Neuronal stem cell (in vitro differentiated cells): ENCODE results near the gene RAB8A.

Experiments
- DNase-seq: peaks from one replicate; pipeline ENCODE4 v3.0.0-alpha.2; 2013; ENCODE audit warnings: low spot score
- H2AFZ ChIP-seq: one replicate; pipeline ENCODE4 v1.6.1; 2013; ENCODE audit warnings: mild to moderate bottlenecking, low read length, inconsistent platforms
- H2AK5ac ChIP-seq: 2 replicates; pipeline ENCODE4 v1.6.1; 2013; ENCODE audit warnings: low read depth, mild to moderate bottlenecking, inconsistent platforms, low read length, moderate library complexity, mixed read lengths
- H2BK120ac ChIP-seq: 2 replicates; pipeline ENCODE4 v1.6.1; 2013; ENCODE audit warnings: low read depth, mild to moderate bottlenecking, inconsistent platforms, low read length, moderate library complexity, mixed read lengths
- H2BK12ac ChIP-seq: one replicate; pipeline ENCODE4 v1.6.1; 2013; ENCODE audit warnings: low read length, inconsistent platforms
- H2BK15ac ChIP-seq: 2 replicates; pipeline ENCODE4 v1.6.1; 2013; ENCODE audit warnings: mild to moderate bottlenecking, low read length, inconsistent platforms, mixed read lengths
- H2BK5ac ChIP-seq: one replicate; pipeline ENCODE4 v1.6.1; 2013; ENCODE audit warnings: inconsistent platforms, mild to moderate bottlenecking, low read length, moderate library complexity
- H3K14ac ChIP-seq: one replicate; pipeline ENCODE4 v1.6.1; 2013; ENCODE audit warnings: low read length, inconsistent platforms
- H3K18ac ChIP-seq: 2 replicates; pipeline ENCODE4 v1.6.1; 2013; ENCODE audit warnings: low read length, inconsistent platforms
- H3K23ac ChIP-seq: 2 replicates; pipeline ENCODE4 v1.6.1; 2013; ENCODE audit warnings: low read depth, mild to moderate bottlenecking, mixed read lengths, low read length, inconsistent platforms; ENCODE audit not compliant: poor library complexity
- H3K27ac ChIP-seq: replicated peaks from 3 replicates; pipeline ENCODE4 v1.5.1; 2013; ENCODE audit warnings: low read length, inconsistent platforms
- H3K27me3 ChIP-seq, 3 experiments: 2 replicates each; pipeline ENCODE4 v1.6.1; 2013; ENCODE audit warnings: low read length in 3 of 3, mild to moderate bottlenecking in 2 of 3, inconsistent platforms in 1 of 3, low read depth in 1 of 3, mixed read lengths in 1 of 3, moderate library complexity in 1 of 3; ENCODE audit not compliant: control insufficient read depth in 3 of 3, insufficient read depth in 3 of 3
- H3K36me3 ChIP-seq, 2 donors: replicated peaks in 1 of 2; 2 replicates each; pipeline ENCODE4 v1.6.1; 2013; ENCODE audit warnings: low read length in 2 of 2; ENCODE audit not compliant: control insufficient read depth in 2 of 2, insufficient read depth in 2 of 2
- H3K4ac ChIP-seq: 2 replicates; pipeline ENCODE4 v1.6.1; 2013; ENCODE audit warnings: inconsistent platforms, mild to moderate bottlenecking, low read length, moderate library complexity
- H3K4me1 ChIP-seq, 2 donors: 1 replicate in 1 of 2; 2 replicates in 1 of 2; pipeline ENCODE4 v1.6.1; 2013; ENCODE audit warnings: low read length in 2 of 2, low read depth in 1 of 2; ENCODE audit not compliant: control insufficient read depth in 2 of 2, insufficient read depth in 1 of 2
- H3K4me2 ChIP-seq: one replicate; pipeline ENCODE4 v1.6.1; 2013; ENCODE audit warnings: mild to moderate bottlenecking, low read length, inconsistent platforms; ENCODE audit not compliant: insufficient read depth, poor library complexity, severe bottlenecking
- H3K4me3 ChIP-seq, 2 donors: 2 replicates each; pipeline ENCODE4 v1.5.1; 2013; ENCODE audit warnings: low read length in 2 of 2, mild to moderate bottlenecking in 2 of 2, inconsistent platforms in 1 of 2, moderate library complexity in 1 of 2
- H3K79me1 ChIP-seq: one replicate; pipeline ENCODE4 v1.6.1; 2013; ENCODE audit warnings: low read depth, mild to moderate bottlenecking, inconsistent platforms, low read length, moderate library complexity
- H3K9ac ChIP-seq: one replicate; pipeline ENCODE4 v1.6.1; 2013; ENCODE audit warnings: mild to moderate bottlenecking, low read depth, low read length, inconsistent platforms; ENCODE audit not compliant: poor library complexity
- H3K9me3 ChIP-seq, 2 donors: replicated peaks in 1 of 2; 2 replicates each; pipeline versions ENCODE3 to v1.6.1; 2013; ENCODE audit warnings: low read length in 2 of 2, mild to moderate bottlenecking in 2 of 2, inconsistent platforms in 1 of 2, low read depth in 1 of 2, mixed read lengths in 1 of 2, moderate library complexity in 1 of 2; ENCODE audit not compliant: control insufficient read depth in 2 of 2, insufficient read depth in 1 of 2
- H4K8ac ChIP-seq: one replicate; pipeline ENCODE4 v1.6.1; 2013; ENCODE audit warnings: low read depth, mild to moderate bottlenecking, inconsistent platforms, low read length, moderate library complexity
- H4K91ac ChIP-seq: one replicate; pipeline ENCODE4 v1.6.1; 2013; ENCODE audit warnings: low read length, low read depth, mild to moderate bottlenecking, inconsistent platforms; ENCODE audit not compliant: poor library complexity
- whole genome bisulfite sequencing, 2 donors: extraction: QIAGEN DNeasy Blood & Tissue Kit; methylation state at CpG; one replicate each; pipeline ENCODE4 v1.1.7; 2013; ENCODE audit warnings: missing lambda C conversion rate in 2 of 2, mixed read lengths in 1 of 2; ENCODE audit not compliant: insufficient read length in 2 of 2, insufficient replicate concordance in 1 of 2; ENCODE audit errors: extremely low coverage in 2 of 2; 5-methylcytosine and 5-hydroxymethylcytosine counted together

RAB8A gene

GRCh38 chr19:16106121-16106520 is 5.6 kb upstream of the RAB8A start:
- no peak overlapping the region for H2BK120ac ChIP-seq
- no peak overlapping the region for H3K4ac ChIP-seq
- H3K36me3 ChIP-seq = peaks cover 16 to 27% of the 10 kb centered on the region in 2 donors
- H2AK5ac ChIP-seq = no peak overlapping the region
- H3K4me1 ChIP-seq = peaks cover 0 to 2% of the 10 kb centered on the region in 2 donors
- H3K4me3 ChIP-seq = no peak overlapping the region
- H2BK15ac ChIP-seq = no peak overlapping the region
- no CpG with 5 or more reads among the region's 3 CpGs for WGBS, 2 donors
- no peaks in the 10 kb centered on the region for H3K27me3 ChIP-seq
- H3K23ac ChIP-seq = no peak overlapping the region
- no peak overlapping the region for H3K4me2 ChIP-seq
- H3K79me1 ChIP-seq = no peaks in the 10 kb centered on the region
- DNase-seq = no peak
- no peak overlapping the region for H3K14ac ChIP-seq
- no peak overlapping the region for H2AFZ ChIP-seq
- no peak overlapping the region for H4K8ac ChIP-seq
- no peaks in the 10 kb centered on the region for H3K9me3 ChIP-seq
- H3K9ac ChIP-seq = no peak overlapping the region
- no peak overlapping the region for H2BK12ac ChIP-seq
- no peak overlapping the region for H4K91ac ChIP-seq
- no peak overlapping the region for H3K18ac ChIP-seq
- no peak overlapping the region for H2BK5ac ChIP-seq
- no peak overlapping the region for H3K27ac ChIP-seq

GRCh38 chr19:16111909-16112752 is 442 bp downstream of the RAB8A start:
- Histone ChIP-seq H3K23ac (peak overlapping the region; percentile 94), H3K9ac (peak overlapping the region; percentile 91), H3K4me1 (peaks cover 8 to 10% of the 10 kb centered on the region in 2 donors), H3K27ac (no peak overlapping the region), H3K4me3 (peak overlapping the region; percentile 78 to 98), H2AFZ (peak overlapping the region; percentile 85), H2BK15ac (no peak overlapping the region), H2BK120ac (peak overlapping the region; percentile 65), H2AK5ac (peak overlapping the region; percentile 70), H4K91ac (no peak overlapping the region), H3K4me2 (peak overlapping the region; percentile 80), H2BK5ac (peak overlapping the region; percentile 63), H3K14ac (peak overlapping the region; percentile 11), H3K4ac (peak overlapping the region; percentile 25), H4K8ac (no peak overlapping the region), H3K79me1 (peaks cover 11% of the 10 kb centered on the region), H3K18ac (peak overlapping the region; percentile 94), H3K9me3 (no peaks in the 10 kb centered on the region), H3K36me3 (peaks cover 10 to 32% of the 10 kb centered on the region in 2 donors), H3K27me3 (no peaks in the 10 kb centered on the region), H2BK12ac (no peak overlapping the region)
- no CpG with 5 or more reads among the region's 37 CpGs for WGBS, 2 donors
- DNase-seq = no peak

GRCh38 chr19:16112778-16113177 is 1.1 kb downstream of the RAB8A start:
- Histone ChIP-seq H3K36me3 (peaks cover 10 to 37% of the 10 kb centered on the region in 2 donors), H4K91ac (no peak overlapping the region), H2BK12ac (no peak overlapping the region), H2BK15ac (no peak overlapping the region), H3K23ac (no peak overlapping the region), H3K9me3 (no peaks in the 10 kb centered on the region), H3K18ac (no peak overlapping the region), H3K79me1 (peaks cover 11% of the 10 kb centered on the region), H3K9ac (no peak overlapping the region), H2AK5ac (no peak overlapping the region), H3K14ac (no peak overlapping the region), H2AFZ (no peak overlapping the region), H3K4me2 (peak overlapping the region; percentile 80), H2BK5ac (no peak overlapping the region), H3K27ac (no peak overlapping the region), H3K27me3 (no peaks in the 10 kb centered on the region), H3K4ac (no peak overlapping the region), H3K4me1 (peaks cover 6 to 10% of the 10 kb centered on the region in 2 donors), H2BK120ac (no peak overlapping the region), H3K4me3 (peak overlapping the region in 1 of 2 donors; percentile 78), H4K8ac (no peak overlapping the region)
- no CpG with 5 or more reads among the region's 2 CpGs for WGBS, 2 donors
- no peak for DNase-seq

GRCh38 chr19:16113727-16114126 is 2.0 kb downstream of the RAB8A start:
- no peak overlapping the region for H3K9ac ChIP-seq
- no peaks in the 10 kb centered on the region for H3K27me3 ChIP-seq
- peaks cover 18 to 47% of the 10 kb centered on the region in 2 donors for H3K36me3 ChIP-seq
- H2BK5ac ChIP-seq = no peak overlapping the region
- H2BK120ac ChIP-seq = no peak overlapping the region
- no peaks in the 10 kb centered on the region for H3K9me3 ChIP-seq
- no peak overlapping the region for H4K91ac ChIP-seq
- H3K4me3 ChIP-seq = no peak overlapping the region
- no peak overlapping the region for H2BK15ac ChIP-seq
- H3K14ac ChIP-seq = no peak overlapping the region
- no peak overlapping the region for H2AK5ac ChIP-seq
- DNase-seq = no peak
- H3K4me1 ChIP-seq = peaks cover 6 to 10% of the 10 kb centered on the region in 2 donors
- H3K18ac ChIP-seq = no peak overlapping the region
- no peak overlapping the region for H2BK12ac ChIP-seq
- H3K79me1 ChIP-seq = peaks cover 11% of the 10 kb centered on the region
- no peak overlapping the region for H3K23ac ChIP-seq
- H3K27ac ChIP-seq = no peak overlapping the region
- H3K4me2 ChIP-seq = no peak overlapping the region
- H3K4ac ChIP-seq = no peak overlapping the region
- H2AFZ ChIP-seq = no peak overlapping the region
- no peak overlapping the region for H4K8ac ChIP-seq
- WGBS, 2 donors = no CpG with 5 or more reads among the region's 3 CpGs
